NCI-H748 treated with DMSO at 0.1 percent for 48 hours (cell line): Measurements from ENCODE around the gene LSG1.
"Not testable (repeated sequence)": the region's sequence is repeated elsewhere in the genome, so short reads cannot be mapped to it uniquely, and the experiment has no call there.

Experiments used
- DNase-seq: peaks from one replicate; lab custom pipeline; 2025; lab: John Stamatoyannopoulos, UW

Gene LSG1

DNA sequence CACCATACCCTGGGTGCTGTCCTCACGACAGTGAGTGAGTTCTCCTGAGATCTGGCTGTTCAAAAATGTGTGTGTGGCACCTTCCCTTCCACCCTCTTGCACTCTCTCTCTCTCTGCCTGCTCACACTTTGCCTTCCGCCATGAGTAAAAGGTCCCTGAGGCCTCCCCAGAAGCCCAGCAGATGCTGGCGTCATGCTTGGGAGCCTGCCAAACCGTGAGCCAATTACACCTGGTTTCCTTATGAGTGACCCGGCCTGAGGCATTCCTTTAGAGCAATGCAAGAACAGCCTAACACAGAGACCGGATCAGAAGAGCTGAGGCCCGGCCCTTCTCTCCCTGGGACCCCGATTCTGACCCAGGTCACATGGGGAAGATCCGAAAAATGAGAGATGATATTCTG, 54.2 kb downstream of the LSG1 start:
- no peak for DNase-seq

DNA sequence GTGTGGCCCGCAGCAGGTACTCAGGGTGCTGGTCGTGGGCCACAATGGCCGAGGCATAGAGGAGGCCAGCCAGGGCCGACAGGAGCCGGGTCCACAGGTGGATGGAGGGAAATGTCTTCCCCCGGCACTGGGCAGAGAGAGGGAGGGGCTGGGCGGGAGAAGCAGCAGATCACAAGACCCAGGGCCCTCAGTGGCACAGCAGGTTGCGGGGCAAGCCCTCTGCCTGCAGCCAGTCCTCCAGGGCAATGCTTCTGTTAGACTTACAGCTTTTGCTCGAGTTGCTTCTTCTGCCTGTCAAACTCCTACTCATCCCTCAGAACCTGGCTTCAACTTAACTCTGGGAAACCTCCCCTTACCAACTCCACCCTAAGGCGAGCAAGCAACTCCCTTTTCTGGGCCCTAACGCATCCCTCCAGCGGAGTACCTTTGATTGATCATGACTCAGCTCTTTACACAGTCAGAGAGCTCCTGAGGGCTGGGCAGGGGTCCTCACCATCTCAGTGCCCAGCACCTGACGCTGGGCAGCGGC, 54.8 kb downstream of the LSG1 start:
- DNase-seq: no peak

DNA sequence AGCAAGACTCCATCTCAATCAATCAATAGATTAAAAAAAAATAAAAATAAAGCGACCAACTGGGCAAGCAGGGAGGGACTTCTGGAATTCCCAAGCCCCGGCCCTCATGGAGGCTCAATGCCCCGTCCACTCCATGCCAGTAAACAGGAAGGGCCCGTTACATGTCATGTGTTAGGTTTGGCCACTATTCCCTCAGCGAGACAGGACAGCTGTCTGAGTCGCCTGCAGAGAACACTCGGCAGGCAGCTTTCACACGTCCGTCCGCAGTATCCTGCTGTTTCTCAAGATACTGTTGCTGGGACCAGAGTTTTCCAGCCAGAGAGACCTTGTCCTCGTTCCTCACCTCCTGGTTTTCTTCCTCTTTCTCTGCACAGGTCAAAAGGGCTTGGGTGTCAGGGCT, 56.8 kb downstream of the LSG1 start:
- no peak for DNase-seq

DNA sequence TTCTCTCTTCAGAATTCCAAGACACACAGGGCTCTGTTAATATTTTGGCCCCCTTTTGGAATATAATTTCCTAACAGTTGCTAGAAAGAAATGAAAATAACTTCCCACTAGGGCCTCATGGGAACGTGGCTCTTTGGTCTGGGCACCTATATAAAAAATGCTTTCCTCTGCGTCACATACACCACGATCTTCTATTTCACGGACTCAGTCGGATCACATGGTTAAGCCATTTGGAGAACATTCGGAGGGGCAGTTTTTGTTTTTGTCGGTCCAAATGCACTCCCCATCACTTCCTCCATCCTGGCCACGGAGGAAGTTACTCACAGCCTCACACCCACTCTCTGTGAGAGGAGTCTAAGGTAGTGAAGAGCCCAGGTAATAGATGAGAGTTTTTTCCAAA, 59.8 kb downstream of the LSG1 start:
- DNase-seq: no peak

DNA sequence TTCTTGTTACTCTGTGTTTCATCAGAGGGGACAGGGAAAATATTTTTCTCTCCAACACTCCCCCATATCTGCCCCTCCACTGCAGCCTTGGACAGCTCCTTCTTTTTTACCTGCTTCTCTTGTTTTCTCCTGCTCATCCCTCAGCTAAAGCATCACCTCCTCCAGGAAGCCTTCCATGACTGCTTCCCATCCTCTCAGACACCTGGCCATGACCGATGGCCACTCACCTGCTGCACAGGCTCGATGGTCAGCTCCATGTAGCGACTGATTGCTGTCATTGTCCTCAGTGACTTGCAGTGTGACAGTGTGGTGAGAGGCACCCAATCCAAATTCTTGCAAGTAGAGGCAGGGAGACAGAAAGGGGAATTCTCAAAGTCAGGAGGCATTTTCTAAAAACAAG, 61.3 kb downstream of the LSG1 start:
- DNase-seq: no peak

DNA sequence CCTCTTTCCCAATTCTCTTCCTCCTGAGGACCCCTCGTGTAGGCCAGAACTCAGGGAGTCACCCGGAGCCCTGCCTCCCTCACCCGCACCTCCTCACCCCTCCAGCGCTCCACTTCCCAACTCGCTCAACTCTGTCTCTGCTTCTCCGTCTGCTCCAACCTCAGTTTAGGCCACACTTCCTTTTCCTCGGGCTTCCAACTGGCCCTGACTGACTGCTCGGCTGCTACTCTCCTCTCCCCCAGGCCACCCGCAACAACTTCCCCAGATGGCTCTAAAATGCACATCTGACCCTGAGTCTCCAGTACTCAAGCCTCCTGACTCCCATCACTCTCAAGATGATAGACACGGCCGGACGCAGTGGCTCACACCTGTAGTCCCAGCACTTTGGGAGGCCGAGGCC, 62.4 kb downstream of the LSG1 start:
- no peak for DNase-seq

DNA sequence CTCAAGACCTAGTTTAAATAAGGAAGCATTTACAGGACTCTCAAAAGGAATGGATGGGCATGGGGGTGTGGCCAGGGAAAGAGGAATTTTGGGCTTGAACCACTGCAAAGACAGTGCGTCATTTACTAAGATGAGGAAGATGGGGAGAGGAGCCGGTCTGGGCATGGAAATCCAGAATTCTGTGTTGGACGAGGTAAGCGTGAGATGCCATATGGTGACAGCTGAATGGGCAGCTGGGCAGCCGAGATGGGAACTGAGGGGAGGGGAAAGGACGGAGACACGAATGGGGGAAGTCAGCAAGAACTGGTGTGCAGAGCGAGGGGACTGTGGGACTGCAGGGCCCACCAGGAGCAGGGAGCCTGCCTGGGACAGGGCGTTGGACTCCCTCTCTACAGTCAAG, 63.0 kb downstream of the LSG1 start:
- no peak for DNase-seq

DNA sequence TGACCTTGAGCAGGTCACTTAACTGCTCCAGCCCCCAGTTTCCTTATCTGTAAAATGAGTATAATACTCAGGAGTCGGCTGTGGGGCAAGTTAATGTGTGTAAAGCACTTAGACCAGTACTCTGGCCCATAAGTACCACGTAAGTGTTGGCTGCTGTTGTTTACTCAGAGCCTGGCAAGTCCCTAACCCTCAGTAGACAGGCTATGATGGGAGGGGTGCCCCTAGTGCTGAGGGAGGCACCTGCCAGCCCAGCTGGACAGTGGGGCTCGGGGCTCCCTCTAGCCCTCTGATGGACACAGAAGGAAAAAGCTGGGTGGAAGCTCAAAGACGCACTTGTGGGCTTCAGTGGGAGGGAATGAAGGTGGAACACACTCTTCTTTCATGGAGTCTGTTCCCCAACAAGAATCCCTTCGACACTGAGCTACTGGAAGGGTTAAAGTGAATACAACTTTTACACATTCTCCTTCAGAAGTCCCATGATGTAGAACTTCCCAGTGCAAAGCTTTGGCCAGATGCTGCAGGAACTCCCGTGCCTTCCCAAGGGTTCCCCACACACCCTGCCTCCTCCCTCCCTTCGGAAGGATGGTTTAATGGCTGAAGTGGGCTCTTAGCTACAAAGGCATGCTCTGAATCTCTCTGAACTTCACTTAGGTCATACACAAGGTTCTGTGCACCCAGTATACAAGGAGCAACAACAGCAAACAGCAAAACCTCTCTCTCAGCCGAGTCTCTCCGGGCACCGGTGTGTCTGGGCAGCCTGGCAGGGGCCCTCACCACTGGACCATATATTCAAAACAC, 64.2 kb downstream of the LSG1 start:
- no peak for DNase-seq

DNA sequence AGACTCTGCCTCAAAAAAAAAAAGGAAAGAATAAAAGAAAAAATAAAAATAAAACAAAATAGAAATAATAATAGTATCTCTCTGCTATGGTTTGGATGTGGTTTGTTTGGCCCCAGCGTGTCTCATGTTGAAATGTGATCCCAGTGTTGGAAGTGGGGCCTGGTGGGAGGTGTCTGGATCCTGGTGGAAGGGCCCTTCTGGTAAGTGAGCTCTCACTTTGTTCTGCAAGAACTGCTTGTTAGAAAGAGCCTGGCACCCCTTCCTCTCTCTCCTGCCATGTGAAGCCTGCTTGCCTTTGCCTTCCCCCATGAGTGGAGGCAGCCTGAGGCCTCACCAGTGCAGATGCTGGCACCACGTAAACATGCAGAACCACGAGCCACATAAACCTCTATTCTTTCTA, 65.0 kb downstream of the LSG1 start:
- DNase-seq: no peak

DNA sequence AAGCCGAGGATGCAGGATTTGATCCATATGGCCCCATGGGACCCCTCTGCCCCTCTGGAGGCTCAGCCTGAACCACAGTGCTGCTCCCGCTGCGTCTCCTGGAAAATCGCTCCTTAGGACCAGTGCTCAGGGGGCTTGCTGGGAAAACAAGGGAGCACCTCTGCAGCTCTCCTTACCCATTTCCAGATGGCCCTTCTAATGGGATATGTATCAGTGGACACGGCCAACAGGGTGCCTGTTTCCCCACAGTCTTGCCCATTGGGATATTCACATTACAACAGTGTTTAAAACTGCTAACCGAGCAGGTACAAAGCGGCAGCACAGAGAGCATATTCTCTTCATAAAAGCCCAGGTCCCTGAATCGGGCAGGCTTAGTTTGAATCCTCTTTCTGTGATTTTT, 65.8 kb downstream of the LSG1 start:
- no peak for DNase-seq

DNA sequence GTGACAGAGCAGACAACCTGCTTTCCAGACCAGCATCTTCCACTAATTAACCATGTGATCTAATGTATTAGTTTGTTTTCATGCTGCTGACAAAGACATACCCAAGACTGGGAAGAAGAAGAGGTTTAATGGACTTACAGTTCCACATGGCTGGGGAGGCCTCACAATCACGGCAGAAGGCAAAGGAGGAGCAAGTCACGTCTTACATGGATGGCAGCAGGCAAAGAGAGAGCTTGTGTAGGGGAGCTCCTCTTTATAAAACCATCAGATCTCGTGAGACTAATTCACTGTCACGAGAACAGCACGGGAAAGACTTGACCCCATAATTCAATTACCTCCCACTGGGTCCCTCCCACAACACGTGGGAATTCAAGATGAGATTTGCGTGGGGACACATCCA, 66.7 kb downstream of the LSG1 start:
- DNase-seq: not testable (repeated sequence)

DNA sequence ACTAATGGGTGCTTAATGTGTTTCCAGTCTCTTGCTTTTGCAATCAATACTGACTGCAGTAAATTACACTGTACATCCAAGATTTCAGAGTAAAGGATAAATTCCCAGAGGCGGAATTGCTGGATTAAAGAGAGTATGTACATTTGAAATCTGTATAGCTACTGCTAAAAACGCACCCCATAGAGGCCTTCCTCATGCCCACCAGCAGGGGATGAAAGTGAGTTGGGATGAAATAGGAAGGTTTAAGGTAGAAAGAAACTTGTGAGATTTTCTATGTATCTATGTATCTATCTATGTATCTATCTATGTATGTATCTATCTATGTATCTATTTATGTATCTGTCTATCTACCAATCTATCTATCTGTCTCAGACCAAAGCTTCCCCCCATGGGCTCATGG, 67.2 kb downstream of the LSG1 start:
- no peak for DNase-seq

DNA sequence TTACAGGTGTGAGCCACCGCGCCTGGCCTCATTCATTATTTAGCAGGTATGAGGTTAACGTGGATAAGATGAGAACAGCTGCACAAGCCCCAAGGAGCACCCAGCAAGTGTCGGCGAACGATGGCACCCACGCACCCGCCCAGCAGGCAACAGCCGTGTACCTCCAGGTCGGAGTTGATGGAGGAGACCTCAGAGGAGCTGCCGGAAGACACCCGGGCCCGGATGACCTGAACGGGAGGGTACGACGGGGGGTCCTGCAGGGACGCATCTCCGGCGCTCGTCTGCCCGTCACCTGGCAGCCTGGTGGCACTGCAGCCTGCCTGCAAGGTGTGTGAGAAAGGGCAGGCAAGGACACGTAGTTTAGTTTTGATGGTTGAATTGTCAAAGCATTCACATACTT, 67.9 kb downstream of the LSG1 start:
- no peak for DNase-seq

DNA sequence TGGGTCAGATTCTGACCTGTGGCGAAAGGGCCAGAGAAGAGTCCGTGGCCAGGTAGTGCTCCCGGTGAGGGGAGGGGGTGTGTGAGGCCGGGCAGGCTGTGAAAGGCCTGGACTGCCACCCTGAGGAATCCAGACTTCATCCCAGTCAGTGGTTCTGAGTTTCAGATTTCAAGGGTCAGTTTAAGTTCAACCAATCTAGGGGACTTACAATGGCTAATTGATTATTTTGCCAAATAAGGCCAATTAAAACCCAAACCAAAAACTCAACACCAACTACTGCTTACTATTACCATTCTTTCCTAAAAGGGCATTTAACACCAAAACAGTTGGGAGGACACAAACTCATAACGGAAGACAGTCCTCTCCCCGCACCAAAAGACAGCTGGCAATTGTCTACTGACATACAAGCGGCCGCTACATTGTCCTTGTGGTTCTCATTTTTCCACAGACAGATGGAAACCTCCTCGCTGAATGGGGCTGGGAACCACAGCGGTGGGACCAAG, 69.3 kb downstream of the LSG1 start:
- no peak for DNase-seq

DNA sequence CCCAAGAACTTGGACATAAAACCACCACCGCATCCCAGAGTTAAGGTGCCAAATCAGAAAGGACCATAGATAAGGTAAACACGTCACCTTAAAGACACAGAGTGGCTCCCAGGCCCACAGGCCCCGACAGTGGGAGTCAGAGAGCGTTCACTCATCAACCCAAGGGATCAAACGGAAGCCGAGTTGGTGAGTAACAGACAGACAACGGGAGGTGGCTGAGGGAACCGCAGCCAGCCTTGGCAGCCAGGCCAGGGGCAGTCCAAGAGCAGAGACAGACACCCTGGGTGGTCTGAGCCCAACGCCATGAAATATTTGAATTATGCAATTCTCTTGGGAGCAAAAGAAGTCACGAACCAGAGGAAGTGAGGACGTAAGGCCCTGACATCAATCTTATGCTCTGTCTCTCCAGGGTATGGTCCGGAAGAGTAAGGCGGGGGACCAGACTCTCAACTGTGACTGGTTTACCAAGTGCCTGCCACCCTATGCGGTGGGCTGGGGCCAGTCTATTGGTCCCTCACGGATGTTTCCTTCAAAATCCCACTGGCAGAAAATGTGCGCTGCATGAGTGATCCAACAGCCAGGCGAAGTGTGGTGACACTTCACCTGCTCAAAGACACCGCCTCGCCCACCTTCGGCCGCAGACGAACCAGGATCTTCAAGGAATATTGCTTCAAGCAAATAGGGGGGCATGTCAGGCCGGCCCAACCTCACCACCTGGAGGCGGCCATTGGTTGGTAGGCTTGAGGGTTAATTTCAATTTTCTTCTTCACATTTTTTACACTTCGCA, 73.0 kb downstream of the LSG1 start:
- no peak for DNase-seq

DNA sequence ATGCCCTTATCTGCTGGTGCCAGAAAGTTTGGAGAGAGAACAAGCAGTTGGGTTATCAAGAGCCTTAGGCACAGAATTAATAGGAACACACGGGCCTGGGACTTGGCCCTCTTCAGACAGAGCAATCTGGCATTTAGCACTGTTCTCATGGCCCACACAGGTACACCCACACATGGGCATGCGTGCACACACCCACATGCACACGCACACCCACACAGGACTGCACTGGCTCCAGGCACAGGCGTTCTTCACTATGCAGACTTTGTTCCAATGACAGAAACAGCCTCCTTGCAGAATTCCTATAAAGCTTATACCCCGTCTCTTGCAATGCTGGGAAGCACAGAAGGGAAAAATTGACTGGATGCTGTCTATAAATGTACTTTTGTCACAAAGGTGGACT, 75.1 kb downstream of the LSG1 start:
- no peak for DNase-seq

DNA sequence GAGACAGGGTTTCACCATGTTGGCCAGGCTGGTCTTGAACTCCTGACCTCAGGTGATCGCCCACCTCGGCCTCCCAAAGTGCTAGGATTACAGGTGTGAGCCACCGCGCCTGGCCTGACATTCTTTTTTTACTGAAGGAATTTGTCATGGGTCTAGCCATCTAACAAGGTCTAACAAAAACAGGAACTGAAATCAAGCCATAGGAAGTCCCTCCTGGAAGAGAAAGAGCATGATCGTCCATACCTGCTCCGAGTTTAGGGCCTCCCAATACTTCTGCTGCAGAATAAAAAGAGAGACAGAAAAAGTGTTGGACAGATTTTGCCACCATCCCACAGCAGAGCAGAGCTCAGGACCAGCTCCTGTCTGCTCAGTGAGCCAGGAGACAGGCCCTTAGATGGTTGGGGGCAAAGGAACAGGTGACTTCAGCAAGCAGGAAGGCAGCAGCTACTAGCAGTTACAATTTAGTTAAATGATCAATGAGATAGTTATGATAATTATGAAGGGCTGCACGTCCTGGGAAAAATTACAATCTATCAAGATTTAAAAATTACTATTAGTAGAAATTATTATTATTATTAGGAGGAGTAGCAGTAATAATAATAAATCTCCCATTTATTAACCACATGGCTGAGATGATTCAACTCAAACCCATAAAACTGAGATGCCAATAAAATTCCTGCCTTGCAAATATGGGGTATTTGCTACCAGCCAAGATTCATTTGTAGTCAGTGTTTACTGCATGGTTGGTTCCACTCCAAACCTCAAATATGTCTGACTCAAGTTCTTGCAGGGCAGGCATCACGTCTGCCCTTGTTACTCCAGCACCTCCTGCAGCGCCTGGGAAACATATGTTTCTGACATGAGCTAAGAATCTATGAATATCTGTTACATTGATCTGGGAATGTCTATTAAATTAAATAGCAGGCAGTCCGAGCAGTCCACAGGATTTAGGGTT, 78.9 kb downstream of the LSG1 start:
- DNase-seq: no peak
